ENCODE data around the gene SLC30A1.

GRCh38 chr1:211531194-211532087 is 47.5 kb downstream of the SLC30A1 start:
- TF ChIP-seq CTCF (IDR thresholded peaks at IDR 0.05) = no peak
- TF ChIP-seq EP300 (IDR thresholded peaks at IDR 0.05) = no peak
- TF ChIP-seq POLR2A (IDR thresholded peaks at IDR 0.05) = no peak
- TF ChIP-seq POLR2AphosphoS5 (IDR thresholded peaks at IDR 0.05) = no peak

All from sigmoid colon (tissue), 4 donors.